Choroid plexus epithelial cell (primary cell): ENCODE data around the gene PDXP.
A peak's percentile ranks its signal among the peaks of the same experiment; 100 is the strongest.

ENCODE experiments used
- DNase-seq: peaks from one replicate; pipeline ENCODE4 v3.0.0-alpha.2; 2010; ENCODE audit warnings: low read depth
- H3K4me3 ChIP-seq: 2 replicates; pipeline ENCODE4 v1.5.1; 2011; ENCODE audit warnings: low read depth, mild to moderate bottlenecking, control low read depth, low read length, moderate library complexity
- TF ChIP-seq, protein P1 (sequence below): conservative IDR thresholded peaks from 2 replicates; pipeline ENCODE4 v1.5.1; 2011; ENCODE audit warnings: low read depth, mild to moderate bottlenecking, control low read depth, inconsistent platforms, low read length, moderate library complexity

PDXP gene

DNA sequence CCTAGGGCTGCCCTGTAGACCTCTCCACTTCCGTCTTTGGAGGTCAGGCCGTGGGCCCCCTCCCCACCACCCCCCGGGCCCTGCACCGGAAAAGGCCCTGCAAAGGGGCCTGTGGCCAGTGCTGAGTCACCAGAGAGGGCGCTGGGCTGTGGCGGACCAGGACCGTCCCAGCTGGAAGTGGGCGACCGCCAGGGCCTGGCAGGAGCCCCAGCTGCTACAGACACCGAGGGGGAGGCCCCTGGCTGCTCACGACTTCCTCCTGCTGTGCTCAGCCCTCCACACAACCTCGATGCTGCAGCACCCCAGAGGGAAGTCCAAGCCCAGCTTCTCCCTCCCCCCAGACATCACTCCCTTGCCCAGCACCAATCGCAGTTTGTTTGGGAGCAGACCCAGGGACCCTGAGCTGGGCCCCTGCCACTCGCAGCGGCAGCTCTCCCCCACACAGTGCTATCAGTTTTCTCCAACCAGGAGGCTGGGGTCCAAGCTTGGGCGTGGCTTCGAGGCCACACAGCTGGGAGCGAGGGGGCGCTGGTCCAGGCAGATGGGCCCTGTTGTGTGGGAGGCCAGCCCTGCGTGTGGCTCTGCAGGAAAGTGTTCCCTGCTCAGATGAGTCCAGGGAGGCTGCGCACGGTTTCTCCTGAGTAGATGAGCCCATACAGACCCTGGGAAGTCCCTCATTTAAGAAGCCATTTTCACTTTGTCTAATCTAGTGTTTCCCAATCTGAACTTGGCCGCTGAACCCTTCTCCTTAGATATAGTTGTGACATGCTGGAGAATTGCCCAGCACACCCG lies 24.7 kb upstream of the PDXP start:
- peak; percentile 97 for DNase-seq
- TF ChIP-seq, protein P1, sequence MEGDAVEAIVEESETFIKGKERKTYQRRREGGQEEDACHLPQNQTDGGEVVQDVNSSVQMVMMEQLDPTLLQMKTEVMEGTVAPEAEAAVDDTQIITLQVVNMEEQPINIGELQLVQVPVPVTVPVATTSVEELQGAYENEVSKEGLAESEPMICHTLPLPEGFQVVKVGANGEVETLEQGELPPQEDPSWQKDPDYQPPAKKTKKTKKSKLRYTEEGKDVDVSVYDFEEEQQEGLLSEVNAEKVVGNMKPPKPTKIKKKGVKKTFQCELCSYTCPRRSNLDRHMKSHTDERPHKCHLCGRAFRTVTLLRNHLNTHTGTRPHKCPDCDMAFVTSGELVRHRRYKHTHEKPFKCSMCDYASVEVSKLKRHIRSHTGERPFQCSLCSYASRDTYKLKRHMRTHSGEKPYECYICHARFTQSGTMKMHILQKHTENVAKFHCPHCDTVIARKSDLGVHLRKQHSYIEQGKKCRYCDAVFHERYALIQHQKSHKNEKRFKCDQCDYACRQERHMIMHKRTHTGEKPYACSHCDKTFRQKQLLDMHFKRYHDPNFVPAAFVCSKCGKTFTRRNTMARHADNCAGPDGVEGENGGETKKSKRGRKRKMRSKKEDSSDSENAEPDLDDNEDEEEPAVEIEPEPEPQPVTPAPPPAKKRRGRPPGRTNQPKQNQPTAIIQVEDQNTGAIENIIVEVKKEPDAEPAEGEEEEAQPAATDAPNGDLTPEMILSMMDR = peak; percentile 31
- H3K4me3 ChIP-seq = peak overlapping the region; percentile 20

DNA sequence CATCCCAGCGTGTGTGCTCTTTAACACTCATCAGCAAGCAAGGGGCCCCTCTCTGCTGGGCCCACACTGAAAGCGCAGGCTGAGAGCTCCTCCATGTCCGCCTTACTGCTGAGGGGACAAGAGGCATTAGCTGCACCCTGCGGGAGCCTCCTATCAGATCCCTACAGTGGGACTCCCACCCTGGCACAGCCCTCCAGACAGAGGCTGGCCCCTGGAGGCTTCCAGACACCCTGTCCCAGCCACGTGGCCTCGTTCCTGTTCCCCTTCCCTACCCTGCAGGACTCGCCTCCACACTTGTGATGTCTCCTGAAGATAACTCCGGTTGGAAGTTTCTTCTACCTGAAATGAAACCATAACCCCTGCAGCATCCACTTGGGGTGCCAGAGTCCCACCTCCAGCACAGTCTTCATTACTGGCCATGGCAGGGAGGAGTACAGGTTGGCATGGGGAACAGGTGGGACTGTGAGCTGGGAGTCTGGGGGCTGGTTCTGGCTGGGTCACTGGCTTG lies 24.1 kb upstream of the PDXP start:
- no peak for DNase-seq
- peak overlapping the region; percentile 9 for H3K4me3 ChIP-seq
- TF ChIP-seq, protein P1 = peak; percentile 44

DNA sequence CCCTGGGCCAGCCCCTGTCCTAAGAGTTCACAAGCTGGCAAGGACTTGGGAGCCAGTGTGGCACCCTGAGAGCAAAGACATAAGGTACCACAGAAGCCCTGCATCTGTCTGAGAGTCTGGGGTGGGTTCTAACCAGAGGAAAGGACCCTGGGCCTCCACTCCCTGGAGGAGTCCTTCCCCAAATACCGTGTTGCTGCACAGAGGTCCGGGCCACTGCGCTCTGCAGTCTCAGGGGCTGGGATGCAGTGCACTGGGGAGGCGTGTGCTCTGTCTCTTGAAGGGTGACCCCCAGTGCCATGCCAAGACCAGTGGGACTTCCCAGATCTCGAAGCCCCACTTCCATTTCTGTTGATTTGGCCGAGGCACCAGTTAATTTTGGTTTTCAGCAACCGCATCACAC lies 23.4 kb upstream of the PDXP start:
- TF ChIP-seq, protein P1 = no peak
- DNase-seq = no peak
- H3K4me3 ChIP-seq = no peak overlapping the region

DNA sequence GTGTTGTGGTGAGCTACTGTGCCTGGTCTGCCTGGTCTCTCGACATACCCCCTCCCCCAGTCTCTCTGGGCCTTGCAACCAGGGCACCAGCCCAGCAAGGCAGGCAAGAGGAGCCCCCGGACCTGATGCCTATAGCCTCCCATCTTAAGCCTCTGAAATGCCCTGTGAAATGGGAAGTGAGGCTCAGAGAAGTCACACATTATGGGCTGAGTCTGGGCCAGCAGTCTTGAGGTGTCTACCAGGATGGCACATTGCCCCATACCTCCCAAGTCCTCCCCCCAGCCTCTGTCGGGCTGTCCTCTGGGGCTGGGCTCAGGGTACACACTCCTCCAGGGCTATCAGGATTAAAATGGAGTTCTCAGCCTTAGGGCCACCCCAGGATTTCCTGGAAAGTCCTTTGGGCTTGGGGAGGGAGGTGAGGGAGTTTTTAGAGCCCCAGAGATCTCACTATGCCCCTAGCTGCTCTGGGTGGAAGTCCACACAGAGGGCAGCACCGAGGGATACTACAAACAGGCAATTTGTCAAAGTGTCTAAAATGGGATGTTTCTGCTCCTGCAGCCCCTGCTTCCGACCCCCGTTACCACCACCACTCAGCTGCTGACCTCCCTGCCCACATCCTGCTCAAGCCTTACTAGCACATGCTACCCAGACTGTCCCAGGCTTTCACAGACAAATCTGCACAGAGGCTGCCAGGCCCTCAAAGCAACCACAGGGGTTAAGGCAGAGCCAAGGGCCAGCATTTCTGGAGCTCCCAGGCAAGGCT lies 22.2 kb upstream of the PDXP start:
- H3K4me3 ChIP-seq = no peak overlapping the region
- TF ChIP-seq, protein P1 = peak; percentile 64
- DNase-seq = peak; percentile 98

DNA sequence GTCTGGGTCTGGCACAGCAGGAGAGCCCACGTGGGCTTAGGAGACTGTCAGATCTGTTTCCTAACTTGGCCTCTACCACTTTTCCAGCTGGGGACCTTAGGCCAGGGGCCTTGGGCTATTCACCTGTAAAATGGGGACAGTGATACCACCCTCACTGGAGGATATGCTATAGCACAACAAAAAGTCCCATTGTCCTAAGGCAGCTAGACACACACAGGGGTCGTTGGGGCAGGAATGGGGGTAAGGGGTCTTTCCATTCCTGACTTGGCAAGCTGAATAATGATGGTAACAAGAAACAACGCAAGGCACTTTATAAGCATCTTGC lies 21.6 kb upstream of the PDXP start:
- H3K4me3 ChIP-seq = no peak overlapping the region
- TF ChIP-seq, protein P1 = no peak
- no peak for DNase-seq

DNA sequence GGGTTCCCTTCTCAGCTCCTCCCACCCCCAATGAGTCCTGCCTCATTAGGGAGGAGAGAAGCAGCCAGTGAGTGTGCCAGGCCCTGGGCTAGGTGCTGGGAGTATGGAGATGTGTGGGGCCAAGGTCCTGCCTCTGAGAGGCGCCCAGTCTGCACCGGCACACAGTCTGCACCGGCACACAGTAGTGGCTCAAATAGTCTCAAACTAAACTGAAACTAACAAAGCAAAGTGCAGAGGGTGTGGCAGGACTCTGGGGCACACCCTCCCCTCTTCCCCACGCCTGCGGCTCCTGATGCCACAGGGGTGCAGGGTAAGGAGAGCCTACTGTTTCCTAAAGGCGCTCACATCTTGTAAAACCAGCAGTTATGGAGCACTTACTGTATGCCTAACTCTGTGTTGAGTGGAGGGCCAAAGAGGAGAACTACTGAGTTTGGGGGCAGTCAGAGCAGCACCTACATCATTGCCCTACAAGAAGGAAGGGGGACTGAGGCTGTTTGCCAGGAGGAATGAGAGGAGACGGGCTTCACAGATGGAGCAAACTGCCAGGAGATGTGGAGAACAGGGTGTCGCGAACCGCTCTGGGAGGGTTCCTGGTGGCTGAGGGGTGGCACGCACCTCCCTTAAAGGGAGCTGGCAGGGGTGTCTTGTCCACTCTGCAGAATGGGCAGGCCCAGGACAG lies 20.0 kb upstream of the PDXP start:
- no peak overlapping the region for H3K4me3 ChIP-seq
- TF ChIP-seq, protein P1 = no peak
- DNase-seq = no peak
